GM18498 (cell line): ENCODE data around the gene IL17RB.
A peak's percentile ranks its signal among the peaks of the same experiment; 100 is the strongest.

Source experiments
- ATAC-seq: cut with Tn5 transposase; IDR thresholded peaks from one replicate; pipeline ENCODE4 v1.9.1; 2021; ENCODE audit warnings: mild to moderate bottlenecking, moderate library complexity; ENCODE audit not compliant: unreplicated experiment

IL17RB gene

DNA sequence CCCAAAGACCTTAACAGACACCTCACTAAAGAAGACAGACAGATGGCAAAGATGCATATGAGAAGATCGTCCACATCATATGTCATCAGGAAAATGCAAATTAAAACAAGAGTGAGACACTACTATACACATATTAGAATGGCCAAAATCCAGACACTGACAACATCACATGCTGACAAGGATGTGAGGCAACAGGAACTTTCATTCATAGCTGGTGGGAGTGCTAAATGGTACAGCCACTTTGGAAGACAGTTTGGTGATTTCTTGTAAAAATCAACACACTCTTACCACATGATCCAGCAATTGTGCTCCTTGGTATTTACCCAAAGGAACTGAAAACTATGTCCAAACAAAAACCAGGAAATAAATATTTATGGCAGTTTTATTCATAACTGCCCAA is 17.8 kb upstream of the IL17RB start:
- no peak for ATAC-seq

DNA sequence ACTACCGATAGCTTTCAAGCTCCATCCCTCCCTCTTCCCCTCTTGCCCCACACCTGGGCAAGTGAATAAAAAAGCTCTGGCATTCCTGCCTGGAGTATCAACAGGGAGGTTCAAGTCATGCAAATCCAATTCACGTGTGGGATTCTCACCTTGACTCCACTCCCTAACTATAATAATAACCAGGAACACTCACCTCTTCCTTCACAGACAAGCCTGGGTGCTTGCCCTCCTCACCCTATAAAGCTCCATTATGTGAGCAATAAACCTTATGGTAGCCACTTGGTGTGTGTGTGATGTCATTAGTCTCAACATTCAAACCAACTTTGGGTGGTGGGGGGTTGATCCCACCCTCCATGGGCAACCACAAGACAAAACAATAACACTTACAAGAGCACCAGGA is 16.8 kb upstream of the IL17RB start:
- ATAC-seq, result no peak

DNA sequence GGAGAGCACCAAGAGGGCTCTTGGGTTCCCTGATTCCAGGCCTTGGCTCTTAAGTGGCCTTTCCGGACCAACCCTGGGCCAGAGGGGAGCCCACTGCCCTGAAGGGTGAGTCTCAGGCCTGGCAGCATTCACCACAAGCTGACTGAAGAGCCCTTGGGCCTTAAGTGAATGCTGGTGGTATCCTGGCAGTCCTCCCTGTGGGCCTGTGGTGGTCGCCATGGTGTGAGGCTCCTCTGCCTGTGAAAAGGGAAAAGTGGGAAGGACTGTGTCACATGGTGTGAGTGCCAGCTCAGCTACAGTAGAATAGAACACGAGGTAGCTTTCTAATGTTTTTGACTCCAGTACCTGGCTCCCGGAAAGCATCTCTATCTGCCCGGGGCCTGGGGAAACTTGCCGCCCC is 15.4 kb upstream of the IL17RB start:
- ATAC-seq, result no peak

DNA sequence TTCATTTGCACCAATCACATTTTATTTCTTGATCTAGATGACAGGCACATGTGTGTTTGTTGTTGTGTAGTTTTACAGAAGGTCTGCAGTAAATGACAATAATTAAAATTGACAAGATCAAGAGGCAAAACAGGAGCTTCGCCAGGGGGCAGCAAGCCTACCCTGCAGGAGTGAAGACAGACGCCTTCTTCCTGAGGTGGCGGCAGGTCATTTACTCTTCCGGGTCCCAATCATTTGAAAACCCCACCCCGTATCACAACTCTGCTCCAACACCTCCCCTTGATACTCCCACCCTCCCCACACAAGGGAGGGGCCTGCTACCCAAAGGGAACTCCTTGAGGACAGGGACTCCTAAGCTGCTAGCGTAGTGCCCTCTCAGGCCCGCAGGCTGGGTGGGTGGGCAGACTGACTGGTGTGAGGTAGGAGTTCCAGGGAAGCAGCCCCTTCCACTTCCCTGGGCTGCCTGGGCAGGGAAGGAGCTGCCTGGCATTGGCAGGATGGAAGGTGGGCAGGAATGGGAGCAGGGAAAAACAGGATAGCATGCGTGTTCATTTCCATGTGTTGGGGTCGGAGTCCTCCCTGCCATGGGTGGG is 13.2 kb upstream of the IL17RB start:
- no peak for ATAC-seq

DNA sequence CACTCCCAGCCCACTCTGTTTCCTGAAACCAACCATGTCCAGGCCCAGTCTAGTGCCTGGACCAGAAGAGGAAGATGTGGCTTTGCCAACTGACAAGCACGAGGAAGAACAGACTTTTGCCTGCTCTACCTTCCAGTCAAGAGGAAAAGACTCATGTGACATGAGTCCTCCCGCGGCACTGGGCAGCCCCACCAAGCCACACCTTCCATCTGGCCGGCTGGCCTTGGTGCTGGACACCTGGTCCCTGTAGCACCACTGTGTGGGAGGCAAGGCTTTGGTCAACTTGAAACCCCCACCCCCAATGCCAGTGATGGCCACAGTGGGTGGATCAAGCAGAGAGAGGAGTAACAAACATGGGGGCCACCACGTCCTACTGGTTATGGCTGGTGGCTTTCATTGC is 12.7 kb upstream of the IL17RB start:
- no peak for ATAC-seq

DNA sequence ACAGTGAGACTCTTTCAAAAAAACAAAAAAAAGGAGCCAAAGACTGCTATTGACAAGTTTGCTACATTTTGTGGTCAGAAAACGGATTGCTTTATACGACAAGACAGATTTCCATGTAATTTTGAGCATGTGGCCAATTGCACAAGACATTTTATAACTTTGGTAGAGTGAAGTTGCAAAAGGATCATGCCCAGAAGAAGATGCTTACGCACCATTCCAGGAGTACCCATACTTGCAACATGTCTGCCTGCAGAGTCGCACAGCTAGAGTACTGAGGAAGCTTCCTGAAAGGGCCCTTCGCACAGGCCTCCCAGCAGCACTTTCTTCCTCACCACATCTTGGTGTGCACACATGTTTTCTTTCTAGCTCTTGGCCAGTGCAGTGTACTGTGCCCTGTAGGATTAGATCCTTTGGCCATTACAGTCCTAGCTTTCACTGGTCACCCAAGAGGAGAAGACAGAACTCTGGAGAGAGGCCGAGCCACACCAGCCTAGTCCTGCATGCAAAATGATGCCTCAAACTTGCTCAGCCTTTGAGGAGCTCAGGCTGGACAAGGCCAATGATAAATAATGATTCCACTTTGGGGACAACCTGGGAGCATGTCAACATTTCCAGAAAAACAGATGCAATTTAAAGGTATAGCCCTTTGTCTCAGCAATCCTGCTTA is 11.8 kb upstream of the IL17RB start:
- no peak for ATAC-seq

DNA sequence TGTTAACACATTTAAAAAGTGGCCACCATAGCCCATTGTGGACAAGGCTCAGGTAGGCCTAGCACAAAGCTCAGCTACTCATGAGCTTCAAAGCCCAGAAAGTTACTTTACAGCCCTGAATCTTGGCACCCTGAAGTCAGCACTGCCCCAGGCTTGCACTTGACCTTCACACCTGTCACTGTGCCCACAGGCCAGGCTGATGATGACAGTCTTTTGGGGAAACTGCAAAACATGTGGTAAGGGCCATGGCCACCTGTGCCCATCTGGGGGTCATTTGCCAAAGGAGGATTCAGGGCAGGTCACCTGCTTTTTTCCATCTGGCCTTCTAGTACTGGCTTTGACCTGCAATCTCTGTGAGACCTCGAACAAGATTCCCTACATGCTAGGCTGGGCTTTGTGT is 11.1 kb upstream of the IL17RB start:
- no peak for ATAC-seq

DNA sequence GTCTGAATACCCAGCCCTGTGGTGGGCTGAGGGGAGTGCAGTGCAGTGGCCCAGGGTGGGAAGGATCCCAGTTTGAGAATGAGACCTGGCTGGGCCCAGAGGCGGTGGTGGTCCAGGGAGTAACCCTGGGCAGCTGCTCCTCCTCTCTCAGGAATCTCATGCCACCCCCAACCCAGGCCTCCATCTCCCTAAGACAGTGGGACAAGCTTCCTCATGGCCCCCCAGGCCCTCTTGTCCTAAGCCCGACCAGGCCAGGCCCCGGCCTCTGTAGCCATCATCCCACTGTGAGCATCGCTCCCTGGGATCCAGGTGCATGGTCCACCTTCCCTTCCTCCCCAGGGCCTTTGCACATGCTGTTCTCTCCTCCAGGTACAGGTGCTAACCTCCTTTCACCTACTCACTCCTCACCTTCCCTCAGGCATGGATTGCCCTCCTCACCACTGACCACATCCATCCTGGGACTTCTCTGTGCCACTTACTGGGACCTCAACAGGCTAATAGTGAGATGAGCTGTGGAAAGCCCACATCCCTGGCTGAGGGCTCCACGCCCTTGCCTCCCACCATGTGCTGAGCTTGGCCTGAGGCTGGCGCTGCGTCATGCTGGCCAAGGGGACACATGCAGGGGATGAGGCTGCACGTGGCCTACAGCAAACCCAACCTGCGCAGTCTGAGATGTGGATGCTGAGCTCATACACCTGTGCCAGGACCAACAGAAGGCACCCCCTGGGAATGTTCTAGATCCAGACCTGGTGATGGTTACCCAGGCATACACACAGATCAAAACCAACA is 10.1 kb upstream of the IL17RB start:
- ATAC-seq, result no peak

DNA sequence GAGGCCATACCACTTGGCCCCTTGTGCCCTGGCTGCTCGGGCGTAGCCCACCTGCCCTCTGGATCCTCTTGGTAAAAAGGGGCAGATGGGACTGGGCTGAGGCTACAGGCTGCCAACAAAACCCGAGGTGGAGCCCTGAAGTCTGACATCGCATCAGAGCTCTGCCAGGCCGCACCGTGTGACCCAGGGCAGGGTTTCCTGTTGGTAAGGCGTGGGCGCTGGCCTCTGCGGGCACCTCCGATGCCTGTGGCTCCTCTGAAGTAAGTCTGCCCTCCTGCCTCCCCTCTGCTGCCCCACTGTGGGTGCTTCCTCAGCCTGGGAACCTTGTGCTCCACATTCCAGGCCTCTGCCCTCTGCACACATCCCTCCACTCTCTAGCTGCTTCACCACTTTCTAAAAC is 9.0 kb upstream of the IL17RB start:
- no peak for ATAC-seq

DNA sequence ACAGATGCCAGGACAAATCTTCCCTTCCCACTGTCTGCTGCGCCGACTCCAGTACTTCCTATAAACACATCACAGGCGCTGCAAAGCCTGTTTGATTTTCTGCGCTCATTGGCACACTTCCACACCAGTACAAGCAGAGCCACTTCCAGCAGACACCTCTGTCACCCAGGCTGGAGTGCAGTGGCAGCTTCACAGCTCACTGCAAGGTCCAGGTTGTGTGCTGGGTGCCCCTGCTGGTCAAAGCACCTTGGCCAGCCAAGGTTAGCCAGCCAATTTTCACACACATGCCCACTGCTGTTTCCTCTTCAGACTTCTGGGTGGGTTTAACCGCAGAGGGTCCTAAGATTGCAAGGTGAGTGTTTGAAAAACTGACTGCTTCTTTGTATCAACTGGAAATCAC is 5.1 kb upstream of the IL17RB start:
- no peak for ATAC-seq

DNA sequence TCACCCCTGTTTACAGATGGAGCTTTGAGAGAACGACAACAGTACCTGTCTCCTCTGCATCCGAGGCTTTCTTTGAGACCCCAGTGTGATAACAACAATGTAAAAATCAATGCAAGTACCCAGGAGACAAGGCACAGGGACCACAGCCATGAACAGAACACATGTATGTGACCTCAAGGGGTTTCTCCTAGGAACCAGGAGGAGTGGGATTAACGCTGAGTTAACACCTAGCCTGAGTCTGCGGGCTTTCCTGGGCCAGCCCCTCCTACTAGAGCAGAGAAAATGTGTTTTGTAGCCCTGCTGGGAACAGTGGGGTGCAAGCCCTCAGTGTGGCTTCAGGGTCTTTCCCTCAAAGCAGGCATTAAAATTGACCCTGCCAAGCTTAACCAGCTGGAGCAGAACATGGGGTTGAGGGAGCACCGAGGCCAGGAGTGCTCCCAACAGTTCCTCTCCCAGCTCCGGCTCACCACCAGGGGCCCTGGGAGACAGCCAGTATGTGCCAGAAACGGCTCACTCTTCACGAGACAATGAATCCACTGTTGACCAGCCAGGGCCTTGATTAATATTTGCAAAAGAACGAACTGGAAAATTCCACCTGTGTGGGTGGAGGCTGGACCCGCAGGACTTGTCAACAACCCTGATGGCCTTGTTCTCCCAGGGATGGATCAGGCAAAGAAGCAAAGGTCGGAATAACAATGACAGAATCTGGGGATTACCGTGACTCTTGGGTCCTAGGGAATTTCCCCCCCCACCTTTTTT is 3.8 kb upstream of the IL17RB start:
- ATAC-seq, result no peak

DNA sequence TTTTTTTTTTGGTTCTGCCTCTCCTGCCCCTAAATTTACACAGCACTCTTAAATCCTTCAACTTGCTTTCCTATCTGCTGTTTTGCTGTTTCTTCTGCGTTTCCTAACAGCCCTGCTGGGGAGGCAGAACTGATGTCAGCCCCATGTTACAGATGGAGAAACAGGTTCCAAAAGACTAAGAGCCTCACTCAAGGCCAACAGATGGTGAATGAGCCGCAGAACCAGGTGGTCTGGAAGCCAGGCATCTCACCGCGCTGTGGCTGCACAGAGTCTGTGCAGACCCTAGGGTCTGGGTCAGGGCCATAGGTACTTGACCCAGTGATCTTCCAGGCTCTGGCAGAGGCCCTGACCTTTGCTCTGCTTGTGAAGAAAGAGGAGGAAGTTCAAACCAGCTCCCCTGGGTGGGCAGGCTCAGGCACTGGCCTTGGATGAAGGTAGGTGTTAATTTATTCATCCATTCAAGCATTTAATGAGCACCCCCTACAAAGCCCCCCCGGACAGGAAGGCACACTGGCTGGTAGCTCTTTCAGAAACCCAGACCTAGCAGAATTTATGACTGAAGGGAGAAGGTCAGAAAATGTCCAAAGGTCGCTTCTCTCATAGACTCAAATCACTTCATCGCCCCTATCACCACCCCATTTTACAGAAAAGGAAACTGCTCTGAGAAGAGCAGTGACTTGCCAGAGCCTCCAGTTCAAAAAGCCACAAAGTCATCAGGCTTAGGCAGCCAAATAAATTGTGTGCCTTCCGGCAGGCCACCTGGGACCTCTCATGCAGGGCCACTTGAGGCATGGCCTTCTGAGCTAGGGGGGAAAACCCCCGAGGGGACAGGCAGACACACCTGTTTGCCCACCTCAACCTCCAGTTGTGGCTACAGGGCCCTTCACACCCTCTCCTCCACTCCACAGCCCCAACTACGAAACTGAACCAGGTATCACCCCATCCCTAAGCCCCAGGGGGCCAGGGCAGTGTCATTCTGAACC is 2.9 kb upstream of the IL17RB start:
- peak; percentile 46 for ATAC-seq

DNA sequence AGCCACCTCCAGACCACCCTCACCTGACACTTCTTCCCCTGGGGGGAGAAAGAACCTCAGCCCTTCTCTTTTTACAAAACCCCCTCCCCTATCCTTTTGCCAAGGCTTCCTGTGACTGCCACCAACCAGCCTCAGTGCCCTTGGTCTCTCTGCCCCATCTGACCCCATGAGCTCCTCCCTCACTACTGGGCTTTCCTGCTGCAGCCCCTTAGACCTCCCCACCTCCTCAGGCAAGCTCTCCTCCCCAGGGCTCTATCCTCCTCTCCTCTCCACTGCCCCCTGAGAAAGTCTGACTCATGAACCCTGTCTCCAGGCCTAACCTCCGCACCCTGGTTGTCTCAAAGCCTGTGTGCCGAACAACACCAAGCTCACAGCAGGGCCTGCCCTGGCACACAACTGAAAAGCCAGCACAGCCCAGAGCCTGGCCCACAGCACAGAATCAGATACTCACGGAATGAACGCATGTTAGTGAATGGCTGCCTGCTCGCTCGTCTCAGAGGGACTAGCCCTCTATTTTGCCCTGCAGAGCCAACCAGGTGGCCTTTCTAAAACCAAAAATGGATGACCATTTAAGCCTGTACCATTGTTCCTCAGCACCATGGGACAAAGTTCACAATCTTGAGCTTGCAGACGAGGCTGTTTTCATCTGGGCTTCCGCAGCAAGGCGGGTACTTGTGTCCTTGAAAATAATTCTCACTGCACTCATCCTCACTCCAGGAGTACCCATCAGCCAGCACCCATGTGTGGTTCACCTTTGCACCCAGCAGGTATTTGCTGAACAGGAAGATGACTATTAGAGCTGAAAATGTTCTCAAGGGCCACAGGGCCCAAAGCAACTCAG is 1.9 kb upstream of the IL17RB start:
- no peak for ATAC-seq

DNA sequence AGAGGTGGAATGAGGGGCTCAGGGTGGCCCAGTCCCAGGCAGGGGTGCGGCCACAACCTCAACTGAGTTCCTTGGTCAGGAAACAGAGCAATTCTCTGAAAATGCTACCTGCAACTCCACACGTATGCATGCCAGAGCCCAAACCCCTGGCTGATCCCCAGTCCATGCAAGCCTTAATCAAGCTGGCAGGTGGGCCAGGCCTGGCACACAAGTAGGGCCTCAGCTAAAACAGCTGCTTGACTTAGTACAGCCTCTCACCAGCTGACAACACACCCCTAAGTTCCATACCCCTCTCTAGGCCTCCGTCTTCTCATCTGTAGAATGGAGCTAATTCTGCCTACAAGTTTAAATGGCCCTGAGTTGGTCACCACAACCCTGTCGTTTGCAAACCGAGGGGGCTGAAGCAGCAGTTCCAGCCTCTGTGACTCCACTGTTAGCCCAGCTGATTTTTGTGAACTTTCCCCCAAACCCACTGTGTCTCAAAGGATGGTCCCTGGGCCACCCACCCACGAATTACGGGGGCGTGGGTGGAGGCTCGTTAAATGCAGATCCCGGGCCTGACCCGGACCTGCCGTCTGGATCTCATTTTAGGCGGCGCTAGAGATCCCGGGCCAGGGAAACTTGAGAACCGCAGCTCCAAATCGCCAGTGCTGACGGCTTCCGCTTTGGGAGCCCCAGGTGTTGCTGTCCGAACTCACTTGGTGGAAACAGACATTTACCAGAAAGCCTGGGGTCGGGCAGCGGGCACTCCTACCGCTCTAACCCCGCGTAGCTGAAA is 1.1 kb upstream of the IL17RB start:
- ATAC-seq, result peak; percentile 18

DNA sequence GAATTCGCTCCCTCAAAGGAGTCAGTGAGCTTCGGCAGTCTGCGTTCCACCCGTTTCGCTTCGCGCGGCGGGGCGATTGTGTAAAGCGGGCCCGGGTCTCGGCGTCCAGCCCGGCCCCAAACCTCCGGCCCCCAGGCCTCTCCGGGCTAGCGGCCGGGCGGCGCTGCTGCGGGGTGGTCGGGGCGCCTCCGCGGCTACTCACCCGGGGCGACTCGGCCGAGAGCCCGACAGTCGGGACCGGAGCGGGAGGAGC is 561 bp upstream of the IL17RB start:
- ATAC-seq, result peak; percentile 11

DNA sequence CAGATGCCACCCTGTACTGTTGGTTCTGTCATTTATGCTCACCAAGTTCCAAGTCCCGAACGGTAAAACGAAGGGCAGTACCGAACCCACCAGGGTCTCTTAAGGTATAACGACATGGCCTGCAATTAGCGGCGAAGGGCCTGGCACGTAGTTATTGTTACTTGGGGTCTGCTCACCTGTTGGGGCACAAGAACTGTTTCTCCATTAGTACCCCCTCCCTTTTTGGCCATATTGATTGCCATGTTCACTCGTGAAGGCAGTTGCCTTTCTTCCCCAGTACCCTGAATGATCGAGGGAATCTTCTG is 435 bp downstream of the IL17RB start:
- ATAC-seq, result no peak

DNA sequence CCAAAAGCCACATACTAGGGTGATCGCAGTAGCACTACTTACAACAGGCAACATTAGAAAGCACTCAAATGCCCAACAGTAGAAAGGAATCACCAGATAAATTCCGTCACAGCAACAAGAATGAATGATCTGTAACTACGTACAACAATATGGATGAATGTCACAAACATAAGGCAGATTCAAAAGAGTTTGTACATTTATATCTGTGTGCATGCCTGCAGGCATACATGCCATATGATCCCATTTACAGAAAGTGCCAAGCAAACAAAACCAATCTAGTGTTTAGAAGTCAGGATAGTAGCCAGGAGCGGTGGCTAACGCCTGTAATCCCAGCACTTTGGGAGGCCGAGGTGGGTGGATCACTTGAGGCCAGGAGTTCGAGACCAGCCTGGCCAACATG is 3.5 kb downstream of the IL17RB start:
- ATAC-seq, result no peak

DNA sequence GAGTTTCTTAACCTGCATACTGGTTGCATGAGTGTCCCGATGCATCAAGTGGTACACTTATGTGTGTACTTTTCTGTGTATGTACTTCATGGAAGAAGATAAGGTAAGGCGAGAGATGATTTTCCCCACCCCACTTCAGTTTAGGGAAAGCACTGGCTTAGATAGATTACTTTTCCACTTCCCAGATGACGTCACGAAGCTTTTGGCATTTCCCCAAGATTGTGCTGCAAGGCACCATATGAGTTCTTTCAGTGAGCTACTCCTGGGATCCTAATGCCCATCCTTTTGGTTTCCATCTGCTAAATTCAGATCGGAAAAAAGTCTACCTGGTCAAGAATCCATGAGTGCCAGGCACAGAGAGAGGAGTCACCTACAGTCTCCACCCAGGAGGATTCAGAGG is 4.5 kb downstream of the IL17RB start:
- ATAC-seq, result no peak

DNA sequence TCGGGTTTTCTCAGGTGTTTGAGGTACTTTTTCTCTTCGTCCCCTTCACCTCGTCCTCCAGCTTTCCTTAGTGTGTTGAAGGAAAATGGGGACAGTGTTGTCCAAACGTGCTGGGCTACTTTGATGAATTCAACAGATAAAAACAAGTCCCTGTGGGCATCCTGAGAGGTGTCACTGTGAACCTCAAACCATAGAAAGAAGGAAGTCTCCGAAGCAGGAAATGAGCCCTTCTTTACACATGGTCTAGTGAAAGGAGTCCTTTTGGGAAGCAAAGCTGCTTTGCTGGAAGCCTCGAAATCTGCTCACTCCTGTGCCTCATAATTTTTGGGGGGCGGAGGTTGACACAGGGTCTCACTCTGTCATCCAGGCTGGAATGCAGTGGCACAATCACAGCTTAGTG is 10.6 kb downstream of the IL17RB start:
- ATAC-seq, result peak; percentile 61
